H9 (cell line): Measurements from ENCODE around the gene KRT86. TPM values are rescaled to one million over a fixed set of nuclear protein-coding genes. Genes with fewer than 3 reads are reported as not detected.

Source experiments
- DNase-seq: peaks from one replicate; pipeline ENCODE4 v3.0.0-alpha.2; 2017
- H2AFZ ChIP-seq: one replicate; pipeline ENCODE4 v1.6.1; 2013; ENCODE audit warnings: mild to moderate bottlenecking, low read length, control low read depth, moderate library complexity
- H2AK5ac ChIP-seq: 2 replicates; pipeline ENCODE4 v1.6.1; 2013; ENCODE audit warnings: low read length, control low read depth, mixed read lengths; ENCODE audit not compliant: insufficient read length
- H2BK120ac ChIP-seq: one replicate; pipeline ENCODE4 v1.6.1; 2013; ENCODE audit warnings: low read depth, mild to moderate bottlenecking, low read length, control low read depth, inconsistent platforms; ENCODE audit not compliant: poor library complexity, severe bottlenecking
- H2BK12ac ChIP-seq: 2 replicates; pipeline ENCODE4 v1.6.1; 2013; ENCODE audit warnings: low read length, control low read depth, mixed read lengths, low read depth; ENCODE audit not compliant: insufficient read length
- H2BK15ac ChIP-seq: 2 replicates; pipeline ENCODE4 v1.6.1; 2013; ENCODE audit warnings: low read depth, low read length, control low read depth
- H2BK20ac ChIP-seq: one replicate; pipeline ENCODE4 v1.6.1; 2013; ENCODE audit warnings: low read depth, mild to moderate bottlenecking, low read length, control low read depth, inconsistent platforms; ENCODE audit not compliant: poor library complexity, severe bottlenecking
- H2BK5ac ChIP-seq: 2 replicates; pipeline ENCODE4 v1.6.1; 2013; ENCODE audit warnings: low read length, control low read depth, mixed read lengths; ENCODE audit not compliant: insufficient read length
- H3K14ac ChIP-seq: 2 replicates; pipeline ENCODE4 v1.6.1; 2013; ENCODE audit warnings: low read length, control low read depth; ENCODE audit not compliant: insufficient read depth
- H3K18ac ChIP-seq: 2 replicates; pipeline ENCODE4 v1.6.1; 2013; ENCODE audit warnings: low read depth, mild to moderate bottlenecking, mixed read lengths, low read length, control low read depth; ENCODE audit not compliant: insufficient read length
- H3K23ac ChIP-seq: 2 replicates; pipeline ENCODE4 v1.6.1; 2013; ENCODE audit warnings: low read length, control low read depth, mixed read lengths, low read depth; ENCODE audit not compliant: insufficient read length
- H3K23me2 ChIP-seq: 2 replicates; pipeline ENCODE4 v1.6.1; 2013; ENCODE audit warnings: low read depth, mild to moderate bottlenecking, mixed read lengths, low read length, control low read depth; ENCODE audit not compliant: insufficient read length, poor library complexity, severe bottlenecking
- H3K27ac ChIP-seq: 2 replicates; pipeline ENCODE4 v1.5.1; 2013; ENCODE audit warnings: low read length, control low read depth, mixed read lengths, low read depth; ENCODE audit not compliant: insufficient read length
- H3K27me3 ChIP-seq: 2 replicates; pipeline ENCODE4 v1.6.1; 2013; ENCODE audit warnings: low read length, control low read depth, inconsistent platforms; ENCODE audit not compliant: insufficient read depth
- H3K4ac ChIP-seq: 2 replicates; pipeline ENCODE4 v1.6.1; 2013; ENCODE audit warnings: low read depth, mild to moderate bottlenecking, control low read depth, inconsistent platforms, low read length, moderate library complexity
- H3K4me1 ChIP-seq: 2 replicates; pipeline ENCODE4 v1.6.1; 2013; ENCODE audit warnings: low read length, control low read depth, inconsistent platforms; ENCODE audit not compliant: insufficient read depth
- H3K4me2 ChIP-seq: 2 replicates; pipeline ENCODE4 v1.6.1; 2013; ENCODE audit warnings: low read length, control low read depth, mixed read lengths; ENCODE audit not compliant: insufficient read length, insufficient read depth
- H3K56ac ChIP-seq: 2 replicates; pipeline ENCODE4 v1.6.1; 2013; ENCODE audit warnings: low read depth, mild to moderate bottlenecking, mixed read lengths, low read length, control low read depth; ENCODE audit not compliant: insufficient read length
- H3K79me1 ChIP-seq: 2 replicates; pipeline ENCODE4 v1.6.1; 2013; ENCODE audit warnings: low read depth, mild to moderate bottlenecking, moderate library complexity, low read length, control low read depth, inconsistent platforms; ENCODE audit not compliant: insufficient read depth, poor library complexity, severe bottlenecking
- H3K79me2 ChIP-seq: 2 replicates; pipeline ENCODE4 v1.6.1; 2013; ENCODE audit warnings: low read length, control low read depth, inconsistent platforms; ENCODE audit not compliant: insufficient read depth
- H3K9ac ChIP-seq: 2 replicates; pipeline ENCODE4 v1.6.1; 2013; ENCODE audit warnings: low read length, control low read depth, mixed read lengths; ENCODE audit not compliant: insufficient read length; ENCODE audit errors: extremely low read depth
- H3K9me3 ChIP-seq: one replicate; pipeline ENCODE4 v1.6.1; 2013; ENCODE audit warnings: low read depth, low read length, inconsistent platforms; ENCODE audit not compliant: control insufficient read depth
- H3T11ph ChIP-seq: one replicate; pipeline ENCODE4 v1.6.1; 2013; ENCODE audit warnings: mild to moderate bottlenecking, low read length, control low read depth, inconsistent platforms
- H4K20me1 ChIP-seq: one replicate; pipeline ENCODE4 v1.6.1; 2013; ENCODE audit not compliant: control insufficient read depth, insufficient read length, insufficient read depth
- H4K5ac ChIP-seq: 2 replicates; pipeline ENCODE4 v1.6.1; 2013; ENCODE audit warnings: low read depth, mild to moderate bottlenecking, mixed read lengths, low read length, control low read depth; ENCODE audit not compliant: insufficient read length
- H4K8ac ChIP-seq: replicated peaks from 2 replicates; pipeline ENCODE4 v1.6.1; 2013; ENCODE audit warnings: low read length, control low read depth, mixed read lengths, low read depth; ENCODE audit not compliant: insufficient read length
- H4K91ac ChIP-seq: 2 replicates; pipeline ENCODE4 v1.6.1; 2013; ENCODE audit warnings: low read depth, mild to moderate bottlenecking, moderate library complexity, mixed read lengths, low read length, control low read depth; ENCODE audit not compliant: insufficient read length
- H3K27ac Mint-ChIP-seq, 3 experiments: 2 replicates in 2 of 3; 3 replicates in 1 of 3; pipeline ENCODE4 v1.8.0; 2020 to 2021; ENCODE audit warnings: mixed read lengths in 3 of 3, mild to moderate bottlenecking in 1 of 3, moderate library complexity in 1 of 3
- H3K27me3 Mint-ChIP-seq: 2 replicates; pipeline ENCODE4 v1.8.0; 2021; ENCODE audit warnings: low read depth, mild to moderate bottlenecking, moderate library complexity, mixed read lengths
- H3K36me3 Mint-ChIP-seq, 3 experiments: 2 replicates in 2 of 3; 3 replicates in 1 of 3; pipeline ENCODE4 v1.8.0; 2020 to 2021; ENCODE audit warnings: low read depth in 3 of 3, mixed read lengths in 3 of 3; ENCODE audit not compliant: insufficient read depth in 1 of 3
- H3K4me1 Mint-ChIP-seq, 2 experiments: 2 replicates each; pipeline ENCODE4 v1.8.0; 2020; ENCODE audit warnings: mixed read lengths in 2 of 2
- H3K4me3 Mint-ChIP-seq, 2 experiments: 2 replicates in 1 of 2; 3 replicates in 1 of 2; pipeline ENCODE4 v1.8.0; 2020 to 2021; ENCODE audit warnings: mild to moderate bottlenecking in 2 of 2, mixed read lengths in 2 of 2, moderate library complexity in 1 of 2
- H3K9me3 Mint-ChIP-seq, 2 experiments: 2 replicates in 1 of 2; 3 replicates in 1 of 2; pipeline ENCODE4 v1.8.0; 2020; ENCODE audit warnings: mild to moderate bottlenecking in 2 of 2, mixed read lengths in 2 of 2, moderate library complexity in 1 of 2
- CTCF ChIP-seq: fragments of 200-600 bp; sonication (generic); conservative IDR thresholded peaks from 3 replicates; pipeline ENCODE4 v1.8.0; 2021; ENCODE audit warnings: antibody characterized with exemption, mild to moderate bottlenecking
- WGBS: extraction: QIAGEN DNeasy Blood & Tissue Kit; methylation state at CpG from one replicate; pipeline ENCODE4 v1.1.7; 2013; ENCODE audit warnings: missing lambda C conversion rate, low lambda C conversion rate, mixed read lengths; ENCODE audit not compliant: insufficient read length; ENCODE audit errors: extremely low coverage; 5-methylcytosine and 5-hydroxymethylcytosine counted together
- total RNA-seq: library from RNA; stranded (reverse); gene quantifications from 2 replicates; pipeline ENCODE4 v1.2.1, GENCODE V29; 2021

Gene KRT86
- total RNA-seq, 1 experiment from 2014 or later: not detected

- no peak overlapping the region for H2AK5ac ChIP-seq
- no peak overlapping the region for H2BK15ac ChIP-seq
- no peaks in the 10 kb centered on the region for H3K4me1 ChIP-seq
- no peaks in the 10 kb centered on the region for H3K9me3 ChIP-seq
- Mint-ChIP-seq H3K4me1 (peaks cover 8 to 10% of the 10 kb centered on the region in 2 experiments), H3K27ac (no peak overlapping the region; a peak in 1 of 7 replicates), H3K4me3 (no peak overlapping the region), H3K9me3 (no peaks in the 10 kb centered on the region), H3K36me3 (no peaks in the 10 kb centered on the region), H3K27me3 (peaks cover 41% of the 10 kb centered on the region)
- no peak overlapping the region for H4K8ac ChIP-seq
- H3K56ac ChIP-seq: no peak overlapping the region
- no peak overlapping the region for H4K91ac ChIP-seq
- no peaks in the 10 kb centered on the region for H4K20me1 ChIP-seq
- H3K27ac ChIP-seq: no peak overlapping the region
- WGBS: no CpG with 5 or more reads among the region's 4 CpGs
- no peak overlapping the region for H2AFZ ChIP-seq
- H2BK20ac ChIP-seq: no peak overlapping the region
- no peak overlapping the region for H3K14ac ChIP-seq
- TF ChIP-seq CTCF: no peak
- H3K9ac ChIP-seq: no peak overlapping the region
- no peak overlapping the region for H2BK120ac ChIP-seq
- no peak overlapping the region for H2BK12ac ChIP-seq
- H3K79me2 ChIP-seq: no peaks in the 10 kb centered on the region
- H3K18ac ChIP-seq: no peak overlapping the region
- H3K23me2 ChIP-seq: peaks cover 5% of the 10 kb centered on the region
- peaks cover 2% of the 10 kb centered on the region for H3K27me3 ChIP-seq
- H3K4ac ChIP-seq: no peak overlapping the region
- no peak overlapping the region for H4K5ac ChIP-seq
- no peak overlapping the region for H2BK5ac ChIP-seq
- H3K4me2 ChIP-seq: no peak overlapping the region
- H3K23ac ChIP-seq: no peak overlapping the region
- H3K79me1 ChIP-seq: no peaks in the 10 kb centered on the region
- H3T11ph ChIP-seq: no peak overlapping the region
- DNase-seq: no peak
Measured at GRCh38 chr12:52280796-52281560, 6.5 kb downstream of the KRT86 start.
